ENCODE results near the gene UBE2E2. TPM values are rescaled to one million over a fixed set of nuclear protein-coding genes. Genes with fewer than 3 reads are reported as not detected.

The UBE2E2 gene
- total RNA-seq, 1 experiment from 2014 or later: 38.6 TPM

DNA sequence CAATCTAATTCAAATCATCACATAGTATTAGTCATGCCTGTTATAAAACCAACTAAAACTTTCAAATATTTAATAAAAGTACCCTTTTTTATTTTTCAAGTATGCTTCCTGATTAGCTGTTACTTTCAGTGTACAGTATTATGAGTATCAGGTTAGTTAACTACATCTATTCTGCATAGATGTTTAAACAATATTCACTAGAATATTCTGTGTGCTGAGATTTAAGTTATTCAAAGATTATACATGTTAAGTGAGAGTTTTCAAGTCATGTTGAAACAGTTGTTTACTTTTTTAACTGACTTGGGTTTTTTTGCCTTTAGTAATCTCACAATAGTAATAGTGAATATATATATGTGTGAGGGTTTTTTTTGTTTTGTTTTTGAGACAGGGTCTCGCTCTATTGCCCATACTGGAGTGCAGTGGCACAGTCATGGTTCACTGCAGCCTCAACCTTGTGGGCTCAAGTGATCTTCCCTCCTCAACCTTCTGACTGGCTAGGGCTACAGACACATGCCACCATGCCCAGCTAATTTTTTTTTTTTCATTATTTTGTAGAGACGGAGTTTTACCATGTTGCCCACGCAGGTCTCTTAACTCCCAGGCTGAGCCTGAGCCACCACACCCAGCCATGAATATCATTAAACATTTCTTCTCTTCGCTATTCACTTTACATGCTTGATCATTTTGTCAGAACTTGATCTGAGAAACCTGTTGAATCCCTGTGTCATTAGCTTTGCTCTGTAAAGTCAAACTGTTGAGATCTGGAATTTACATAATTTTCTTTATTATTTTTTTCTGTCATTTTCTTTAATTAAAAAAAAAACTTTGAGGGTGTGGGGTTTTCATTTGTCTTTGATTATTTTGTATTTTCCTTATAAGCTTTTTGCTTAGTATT is 316.4 kb downstream of the UBE2E2 start:
- no peak overlapping the region for H3K27ac ChIP-seq (ENCODE audit: insufficient read length, low read depth, low read length)
- no peaks in the 10 kb centered on the region for H4K20me1 ChIP-seq (ENCODE audit: control insufficient read depth, insufficient read depth, insufficient read length)
- H3K4ac ChIP-seq (ENCODE audit: low read depth, low read length): no peak overlapping the region
- H2BK15ac ChIP-seq (ENCODE audit: low read depth, low read length): no peak overlapping the region
- no peak overlapping the region for H3K23ac ChIP-seq (ENCODE audit: insufficient read length, low read depth, low read length)
- H3K79me1 ChIP-seq (ENCODE audit: insufficient read depth, low read depth, low read length, poor library complexity, severe bottlenecking): no peaks in the 10 kb centered on the region
- whole genome bisulfite sequencing (ENCODE audit: extremely low coverage, insufficient read length, low lambda C conversion rate): no CpG with 5 or more reads among the region's 4 CpGs
- H4K8ac ChIP-seq (replicated peaks; ENCODE audit: insufficient read length, low read depth, low read length): no peak overlapping the region
- Mint-ChIP-seq H3K27me3 (ENCODE audit: low read depth) (no peaks in the 10 kb centered on the region), H3K27ac (no peak overlapping the region), H3K4me3 (no peak overlapping the region), H3K4me1 (peaks cover 19 to 24% of the 10 kb centered on the region in 2 experiments), H3K9me3 (no peaks in the 10 kb centered on the region), H3K36me3 (ENCODE audit: insufficient read depth in 1 of 3, low read depth in 3 of 3) (no peaks in the 10 kb centered on the region)
- H3K4me1 ChIP-seq (ENCODE audit: insufficient read depth, low read length): no peaks in the 10 kb centered on the region
- no peaks in the 10 kb centered on the region for H3K23me2 ChIP-seq (ENCODE audit: insufficient read length, low read depth, low read length, poor library complexity, severe bottlenecking)
- H2BK20ac ChIP-seq (ENCODE audit: low read depth, low read length, poor library complexity, severe bottlenecking): no peak overlapping the region
- H3K14ac ChIP-seq (ENCODE audit: insufficient read depth, low read length): no peak overlapping the region
- H2BK12ac ChIP-seq (ENCODE audit: insufficient read length, low read depth, low read length): no peak overlapping the region
- no peak overlapping the region for H3K9ac ChIP-seq (ENCODE audit: extremely low read depth, insufficient read length, low read length)
- no peaks in the 10 kb centered on the region for H3K9me3 ChIP-seq (ENCODE audit: control insufficient read depth, low read depth, low read length)
- H4K91ac ChIP-seq (ENCODE audit: insufficient read length, low read depth, low read length): no peak overlapping the region
- H2BK120ac ChIP-seq (ENCODE audit: low read depth, low read length, poor library complexity, severe bottlenecking): no peak overlapping the region
- H3T11ph ChIP-seq (ENCODE audit: low read length): no peak overlapping the region
- TF ChIP-seq, protein P1, sequence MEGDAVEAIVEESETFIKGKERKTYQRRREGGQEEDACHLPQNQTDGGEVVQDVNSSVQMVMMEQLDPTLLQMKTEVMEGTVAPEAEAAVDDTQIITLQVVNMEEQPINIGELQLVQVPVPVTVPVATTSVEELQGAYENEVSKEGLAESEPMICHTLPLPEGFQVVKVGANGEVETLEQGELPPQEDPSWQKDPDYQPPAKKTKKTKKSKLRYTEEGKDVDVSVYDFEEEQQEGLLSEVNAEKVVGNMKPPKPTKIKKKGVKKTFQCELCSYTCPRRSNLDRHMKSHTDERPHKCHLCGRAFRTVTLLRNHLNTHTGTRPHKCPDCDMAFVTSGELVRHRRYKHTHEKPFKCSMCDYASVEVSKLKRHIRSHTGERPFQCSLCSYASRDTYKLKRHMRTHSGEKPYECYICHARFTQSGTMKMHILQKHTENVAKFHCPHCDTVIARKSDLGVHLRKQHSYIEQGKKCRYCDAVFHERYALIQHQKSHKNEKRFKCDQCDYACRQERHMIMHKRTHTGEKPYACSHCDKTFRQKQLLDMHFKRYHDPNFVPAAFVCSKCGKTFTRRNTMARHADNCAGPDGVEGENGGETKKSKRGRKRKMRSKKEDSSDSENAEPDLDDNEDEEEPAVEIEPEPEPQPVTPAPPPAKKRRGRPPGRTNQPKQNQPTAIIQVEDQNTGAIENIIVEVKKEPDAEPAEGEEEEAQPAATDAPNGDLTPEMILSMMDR (conservative IDR thresholded peaks at IDR 0.05): no peak
- no peak overlapping the region for H3K18ac ChIP-seq (ENCODE audit: insufficient read length, low read depth, low read length)
- H3K4me2 ChIP-seq (ENCODE audit: insufficient read depth, insufficient read length, low read length): no peak overlapping the region
- H3K56ac ChIP-seq (ENCODE audit: insufficient read length, low read depth, low read length): no peak overlapping the region
- H3K79me2 ChIP-seq (ENCODE audit: insufficient read depth, low read length): no peaks in the 10 kb centered on the region
- no peaks in the 10 kb centered on the region for H3K27me3 ChIP-seq (ENCODE audit: insufficient read depth, low read length)
- no peak for DNase-seq
- H2AK5ac ChIP-seq (ENCODE audit: insufficient read length, low read length): no peak overlapping the region
- no peak overlapping the region for H4K5ac ChIP-seq (ENCODE audit: insufficient read length, low read depth, low read length)
- H2AFZ ChIP-seq (ENCODE audit: low read length): no peak overlapping the region
- H2BK5ac ChIP-seq (ENCODE audit: insufficient read length, low read length): no peak overlapping the region

Data from H9 (cell line).